ENCODE data around the gene BCKDK. TPM values are rescaled to one million over a fixed set of nuclear protein-coding genes. Genes with fewer than 3 reads are reported as not detected.

The BCKDK gene
- total and polyA plus RNA-seq, 2 of the 8 experiments (the other 6 are each of a cell fraction or from before 2014, with no cell fraction given), result 49.6 to 77.1 TPM

DNA sequence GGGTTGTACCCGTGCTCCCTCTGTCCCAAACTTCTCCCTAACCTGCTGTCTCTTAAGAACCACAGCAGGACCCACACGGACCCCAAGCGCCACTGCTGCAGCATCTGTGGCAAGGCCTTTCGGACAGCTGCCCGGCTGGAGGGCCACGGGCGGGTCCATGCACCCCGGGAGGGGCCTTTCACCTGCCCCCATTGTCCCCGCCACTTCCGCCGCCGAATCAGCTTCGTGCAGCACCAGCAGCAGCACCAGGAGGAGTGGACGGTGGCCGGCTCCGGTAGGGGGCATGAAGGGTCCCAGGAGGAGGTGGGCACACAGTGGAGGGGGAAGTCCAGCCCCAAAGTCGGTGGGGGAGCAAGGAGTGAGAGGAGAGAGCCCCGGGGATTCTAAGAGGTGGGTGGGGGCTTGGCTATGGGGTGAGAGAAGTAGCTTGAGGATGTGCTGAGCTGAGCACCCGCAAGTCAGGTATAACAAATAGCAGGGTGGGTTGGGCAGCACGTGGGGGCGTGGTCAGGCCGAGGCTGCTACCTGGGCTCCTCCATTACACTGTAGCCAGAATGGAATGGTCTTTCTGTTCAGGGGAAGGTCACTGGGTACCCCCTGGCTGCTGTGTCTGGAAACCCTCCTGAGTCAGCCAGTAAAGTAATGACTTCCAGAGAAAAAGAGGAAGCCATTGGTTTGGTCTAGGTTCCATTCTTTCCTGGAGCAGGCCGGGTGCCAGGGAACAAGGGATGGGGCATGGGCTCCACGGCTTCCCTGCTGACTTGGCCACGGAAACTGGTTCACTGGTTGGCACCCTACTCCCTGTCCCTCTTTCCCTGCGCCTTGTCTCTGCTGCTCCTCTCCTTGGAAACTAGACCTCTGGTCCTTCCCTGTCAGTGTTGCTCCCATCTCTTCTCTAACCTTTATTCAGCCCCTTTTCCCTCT, 26.5 kb upstream of the BCKDK start:
- H3K27ac ChIP-seq (ENCODE audit: low read depth, low read length), result no peak overlapping the region
- H4K20me1 ChIP-seq (replicated peaks in 1 of 2; ENCODE audit: control insufficient read depth in 1 of 2, insufficient read depth in 2 of 2, low read length in 2 of 2), result peaks cover 9 to 37% of the 10 kb centered on the region in 2 experiments
- H2BK20ac ChIP-seq (ENCODE audit: low read length), result no peak overlapping the region
- TF ChIP-seq POLR2A (IDR thresholded peaks at IDR 0.05; ENCODE audit: control extremely low read depth in 1 of 2, low read depth in 2 of 2, low read length in 2 of 2) (peak; percentile 20 to 32; a peak in 1 of 3 replicates), SP1 (IDR thresholded peaks at IDR 0.05; ENCODE audit: low read depth, low read length) (no peak), GABPA (IDR thresholded peaks at IDR 0.05; ENCODE audit: borderline replicate concordance, insufficient read depth, low read length) (no peak), CTBP2 (IDR thresholded peaks at IDR 0.05; ENCODE audit: borderline replicate concordance, insufficient read depth, insufficient read length, low read length) (no peak)
- no peaks in the 10 kb centered on the region for H3K27me3 ChIP-seq (replicated peaks in 1 of 4; ENCODE audit: control insufficient read depth in 3 of 4, extremely low read depth in 1 of 4, insufficient read depth in 3 of 4, low read length in 3 of 4)
- H3K4me3 ChIP-seq (ENCODE audit: extremely low read depth in 1 of 4, insufficient read depth in 2 of 4, low read depth in 3 of 4, low read length in 4 of 4), result no peak overlapping the region
- peaks cover 5 to 45% (median 28%) of the 10 kb centered on the region in 4 experiments; a peak in 7 of 8 replicates for H3K36me3 ChIP-seq (ENCODE audit: control insufficient read depth in 2 of 4, insufficient read depth in 4 of 4, low read length in 3 of 4)
- H3K56ac ChIP-seq (replicated peaks; ENCODE audit: insufficient read length, low read depth, low read length), result no peak overlapping the region
- H4K8ac ChIP-seq (ENCODE audit: extremely low read depth, insufficient read depth, low read length), result no peak overlapping the region
- no peak overlapping the region for H3K9ac ChIP-seq (replicated peaks in 1 of 4; ENCODE audit: extremely low read depth in 1 of 4, low read depth in 3 of 4, low read length in 3 of 4)
- H3K18ac ChIP-seq (ENCODE audit: extremely low read depth, low read length), result no peak overlapping the region
- H3K79me1 ChIP-seq (ENCODE audit: low read depth, low read length), result peaks cover 6% of the 10 kb centered on the region
- H3K14ac ChIP-seq (ENCODE audit: insufficient read length), result no peak overlapping the region
- no peak overlapping the region for H4K5ac ChIP-seq (ENCODE audit: insufficient read length, low read depth, low read length)
- WGBS, 2 experiments (ENCODE audit: extremely low coverage in 1 of 2, insufficient coverage in 1 of 2, insufficient read length in 1 of 2, insufficient replicate concordance in 2 of 2, low coverage in 1 of 2, low lambda C conversion rate in 2 of 2, missing lambda C conversion rate in 1 of 2), result 94% methylated on average over 26 of the region's 26 CpGs; no CpG with 5 or more reads in 1 of the 2 experiments
- no peak overlapping the region for H2BK12ac ChIP-seq (ENCODE audit: low read depth, low read length)
- H2BK120ac ChIP-seq (replicated peaks; ENCODE audit: low read depth, low read length), result no peak overlapping the region
- no peak overlapping the region for H3K4me2 ChIP-seq (ENCODE audit: insufficient read depth in 1 of 2, low read depth in 2 of 2, low read length in 2 of 2)
- H3K9me3 ChIP-seq (ENCODE audit: insufficient read depth in 2 of 2, low read depth in 1 of 2, low read length in 1 of 2), result no peaks in the 10 kb centered on the region
- no peak overlapping the region for H2BK5ac ChIP-seq (ENCODE audit: low read depth, low read length)
- peaks cover 0 to 18% of the 10 kb centered on the region in 2 experiments; a peak in 2 of 4 replicates for H3K79me2 ChIP-seq (ENCODE audit: control insufficient read depth in 1 of 2, insufficient read depth in 2 of 2, low read length in 2 of 2)
- H3K23ac ChIP-seq (ENCODE audit: insufficient read length), result no peak overlapping the region
- DNase-seq (ENCODE audit: low read depth in 1 of 2, low spot score in 2 of 2), result no peak
- H3K4ac ChIP-seq (replicated peaks; ENCODE audit: insufficient read length, low read depth, low read length), result no peak overlapping the region
- H2BK15ac ChIP-seq (ENCODE audit: low read length), result no peak overlapping the region
- H2AK5ac ChIP-seq (ENCODE audit: low read depth, low read length), result no peak overlapping the region
- no peak overlapping the region for H2AFZ ChIP-seq (ENCODE audit: low read length)
- no peak for FAIRE-seq
- H4K91ac ChIP-seq (replicated peaks; ENCODE audit: insufficient read length, low read length), result no peak overlapping the region
- no peaks in the 10 kb centered on the region for H3K4me1 ChIP-seq (replicated peaks in 1 of 4; ENCODE audit: control insufficient read depth in 3 of 4, insufficient read depth in 4 of 4, low read length in 3 of 4)
- no peaks in the 10 kb centered on the region for H3K23me2 ChIP-seq (ENCODE audit: low read depth, low read length)
- ChIA-PET POLR2A (ENCODE audit: partially characterized antibody) (interaction anchor here (0.6 to 2.7 kb wide), 4 partner anchors 9 to 35 kb away, joined by 3 to 5 read pairs (median 4); no protein-coding TSS in a partner anchor), CTCF (ENCODE audit: partially characterized antibody) (interaction anchor here (0.5 to 1.6 kb wide), 2 partner anchors 13 to 27 kb away, joined by 3 read pairs; partner anchors contain the start of genes BCKDK and VKORC1)
